ENCODE measurements around the gene GNG2.

GNG2 gene

DNA sequence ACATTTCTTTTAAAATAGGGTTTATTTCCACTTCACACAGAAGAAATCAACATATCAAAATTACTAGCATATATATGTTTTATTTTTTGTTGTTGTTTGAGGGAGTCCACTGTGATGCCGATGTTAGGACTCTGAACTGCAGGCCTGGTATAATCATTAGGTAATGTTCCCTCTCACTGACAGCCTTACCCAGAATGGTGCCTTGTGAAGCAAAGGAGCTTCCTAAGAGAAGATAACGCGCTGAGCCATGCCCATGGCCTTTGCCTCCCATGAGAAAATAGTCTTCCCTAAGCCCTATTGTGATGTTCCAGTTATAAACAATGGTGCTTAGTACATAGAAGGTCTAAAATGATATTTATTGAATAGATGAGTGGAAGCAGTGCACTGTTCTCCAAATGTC, 12.0 kb downstream of the GNG2 start:
- no peak overlapping the region for H3K4me3 ChIP-seq (ENCODE audit: low read depth, low read length)
- TF ChIP-seq, protein P1, sequence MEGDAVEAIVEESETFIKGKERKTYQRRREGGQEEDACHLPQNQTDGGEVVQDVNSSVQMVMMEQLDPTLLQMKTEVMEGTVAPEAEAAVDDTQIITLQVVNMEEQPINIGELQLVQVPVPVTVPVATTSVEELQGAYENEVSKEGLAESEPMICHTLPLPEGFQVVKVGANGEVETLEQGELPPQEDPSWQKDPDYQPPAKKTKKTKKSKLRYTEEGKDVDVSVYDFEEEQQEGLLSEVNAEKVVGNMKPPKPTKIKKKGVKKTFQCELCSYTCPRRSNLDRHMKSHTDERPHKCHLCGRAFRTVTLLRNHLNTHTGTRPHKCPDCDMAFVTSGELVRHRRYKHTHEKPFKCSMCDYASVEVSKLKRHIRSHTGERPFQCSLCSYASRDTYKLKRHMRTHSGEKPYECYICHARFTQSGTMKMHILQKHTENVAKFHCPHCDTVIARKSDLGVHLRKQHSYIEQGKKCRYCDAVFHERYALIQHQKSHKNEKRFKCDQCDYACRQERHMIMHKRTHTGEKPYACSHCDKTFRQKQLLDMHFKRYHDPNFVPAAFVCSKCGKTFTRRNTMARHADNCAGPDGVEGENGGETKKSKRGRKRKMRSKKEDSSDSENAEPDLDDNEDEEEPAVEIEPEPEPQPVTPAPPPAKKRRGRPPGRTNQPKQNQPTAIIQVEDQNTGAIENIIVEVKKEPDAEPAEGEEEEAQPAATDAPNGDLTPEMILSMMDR (IDR thresholded peaks at IDR 0.05; ENCODE audit: borderline replicate concordance, insufficient read depth, low read depth, low read length): no peak

DNA sequence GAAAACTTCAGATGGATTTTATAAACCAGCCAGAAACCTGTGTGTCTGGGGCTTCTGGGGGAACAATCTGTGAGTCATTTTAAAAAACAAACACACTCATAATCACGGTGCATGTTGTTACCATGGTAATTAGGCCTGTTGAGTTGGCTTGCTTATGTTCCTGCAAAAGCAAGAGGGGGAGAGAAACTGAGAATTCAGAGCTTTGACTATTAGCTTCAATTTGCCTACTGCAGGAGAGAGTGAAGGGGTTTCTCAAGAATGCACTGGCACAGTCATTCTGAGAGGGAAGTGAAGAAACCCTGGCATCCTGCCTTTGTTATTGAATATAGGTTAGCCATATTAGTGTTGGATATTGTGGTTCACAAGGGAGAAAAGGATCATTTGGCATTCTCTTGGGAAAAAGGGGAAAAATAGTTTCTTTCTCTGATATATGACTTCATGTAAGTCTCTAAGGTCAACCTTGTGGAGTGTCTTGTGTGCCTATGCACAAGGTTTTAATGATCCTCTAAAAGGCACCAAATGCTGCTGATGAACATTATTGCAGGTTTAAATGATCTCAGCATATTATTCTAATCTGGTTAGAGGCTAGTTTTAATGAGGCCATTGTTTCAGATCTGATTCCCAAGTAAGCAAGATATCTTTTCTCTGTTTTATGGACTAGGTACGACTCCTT, 12.9 kb downstream of the GNG2 start:
- H3K4me3 ChIP-seq (ENCODE audit: low read depth, low read length): no peak overlapping the region
- TF ChIP-seq, protein P1 (IDR thresholded peaks at IDR 0.05; ENCODE audit: borderline replicate concordance, insufficient read depth, low read depth, low read length): no peak

DNA sequence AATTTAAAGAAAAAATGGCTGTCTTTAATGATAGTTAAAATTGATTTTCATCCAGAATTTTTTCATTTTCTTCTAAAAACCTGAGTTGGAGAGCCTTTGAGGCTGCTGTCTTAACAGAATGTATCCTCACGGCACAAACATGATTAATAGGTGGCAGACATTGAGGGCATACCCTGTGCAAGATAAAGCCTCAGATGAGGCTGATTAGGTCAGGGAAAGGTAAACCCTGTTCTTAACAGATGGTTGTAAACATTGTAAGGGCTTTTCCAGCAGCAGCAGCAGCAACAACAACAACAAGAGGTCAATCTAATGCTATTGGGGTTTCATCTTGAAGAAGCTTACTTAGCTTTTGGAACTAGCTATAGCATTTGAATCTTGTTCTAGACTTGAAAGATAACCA, 17.4 kb downstream of the GNG2 start:
- TF ChIP-seq, protein P1 (IDR thresholded peaks at IDR 0.05; ENCODE audit: borderline replicate concordance, insufficient read depth, low read depth, low read length): no peak
- no peak overlapping the region for H3K4me3 ChIP-seq (ENCODE audit: low read depth, low read length)

DNA sequence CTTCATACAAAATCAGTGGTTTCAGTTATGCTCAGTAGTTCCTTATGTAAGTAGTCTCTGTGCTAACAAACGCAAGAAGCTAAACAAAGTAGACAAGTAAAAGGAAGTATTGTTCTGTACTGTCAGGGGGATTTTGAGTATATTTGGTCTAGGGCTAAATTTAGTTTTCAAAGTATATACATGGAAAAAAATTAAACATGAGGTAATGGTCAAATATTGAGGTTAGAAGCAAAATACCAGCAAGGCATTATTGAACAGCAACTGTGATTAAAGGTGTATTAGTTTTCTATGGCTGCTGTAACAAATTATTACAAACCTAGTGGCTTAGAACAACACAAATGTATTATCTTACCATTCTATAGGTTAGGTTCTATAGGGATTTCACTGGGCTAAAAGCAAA, 18.8 kb downstream of the GNG2 start:
- TF ChIP-seq, protein P1 (IDR thresholded peaks at IDR 0.05; ENCODE audit: borderline replicate concordance, insufficient read depth, low read depth, low read length): no peak

DNA sequence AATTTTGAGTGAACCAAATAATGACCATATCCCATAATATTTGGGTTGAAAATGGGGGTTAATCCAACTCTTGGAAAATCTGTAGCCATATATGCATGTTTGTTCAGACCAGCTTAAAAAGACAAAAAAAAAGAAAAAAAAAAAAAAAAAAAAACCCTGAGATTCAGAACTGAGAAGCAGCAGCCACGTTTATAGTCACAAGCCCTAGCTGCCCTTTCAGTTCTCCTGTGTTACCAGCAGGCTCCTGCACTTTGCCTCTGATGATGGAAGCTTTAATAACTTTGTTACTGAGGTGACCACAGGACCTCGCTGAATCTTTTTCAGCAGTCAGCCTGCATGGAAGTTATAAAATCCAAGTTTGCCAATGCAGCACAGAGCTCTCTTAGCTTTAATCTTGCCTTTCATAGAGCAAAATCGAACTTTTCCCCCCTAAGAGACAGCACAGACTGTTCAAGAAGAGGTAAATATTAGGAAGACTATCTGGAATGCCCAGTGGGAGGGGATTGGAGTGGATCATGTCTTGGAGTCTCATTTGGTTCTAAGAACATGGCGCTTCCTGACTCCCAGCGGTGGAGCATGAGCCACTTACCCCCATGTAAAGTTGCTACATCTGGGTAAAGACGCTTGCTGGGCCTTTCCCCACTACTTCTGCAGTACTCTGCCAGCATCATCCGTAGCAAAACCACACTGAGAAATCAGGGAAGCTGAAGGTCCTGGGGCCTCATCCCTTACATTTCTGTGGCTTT, 20.6 kb downstream of the GNG2 start:
- no peak overlapping the region for H3K4me3 ChIP-seq (ENCODE audit: low read depth, low read length)
- TF ChIP-seq, protein P1 (IDR thresholded peaks at IDR 0.05; ENCODE audit: borderline replicate concordance, insufficient read depth, low read depth, low read length): no peak

More for the DNA sequence above, 18.8 kb downstream of the GNG2 start:
- no peak overlapping the region for H3K4me3 ChIP-seq (ENCODE audit: low read depth, low read length)

DNA sequence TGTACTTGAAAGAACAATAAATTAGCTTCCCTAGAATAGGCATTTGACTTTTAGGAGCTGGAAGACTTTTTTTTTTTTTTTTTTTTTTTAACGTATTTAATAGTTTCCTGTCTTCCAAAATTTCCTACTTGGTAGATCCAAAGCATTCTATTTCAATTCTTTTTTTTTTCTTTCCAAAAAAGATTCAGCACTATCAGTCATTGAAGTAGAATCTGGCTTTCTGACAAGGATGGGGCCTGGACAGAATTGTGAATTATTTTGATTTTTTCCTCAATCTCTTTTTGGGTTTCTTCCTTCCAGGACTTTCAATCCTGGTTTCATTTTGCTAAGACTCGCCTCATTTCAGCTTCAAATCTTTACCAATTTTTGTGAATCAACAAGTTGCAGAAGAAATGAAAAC, 21.2 kb downstream of the GNG2 start:
- no peak overlapping the region for H3K4me3 ChIP-seq (ENCODE audit: low read depth, low read length)
- TF ChIP-seq, protein P1 (IDR thresholded peaks at IDR 0.05; ENCODE audit: borderline replicate concordance, insufficient read depth, low read depth, low read length): no peak

DNA sequence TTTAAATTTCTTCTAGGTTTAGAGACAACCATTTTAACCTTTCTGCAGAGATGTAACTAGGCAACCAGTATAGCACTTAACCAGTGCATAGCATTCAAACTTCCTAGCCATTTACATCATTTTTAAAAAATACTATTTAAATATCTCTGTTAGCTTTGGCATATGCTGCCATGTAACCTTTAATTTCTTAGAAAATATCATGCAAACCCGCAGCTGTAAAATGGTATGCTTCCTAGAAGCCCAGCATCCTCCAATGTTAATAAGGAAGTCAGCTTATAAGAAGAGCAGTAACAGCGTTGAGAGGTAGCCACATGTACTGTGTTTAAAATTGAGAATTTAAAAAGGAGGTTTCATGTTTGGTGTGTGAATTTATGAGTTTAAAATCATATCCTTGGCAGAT, 22.8 kb downstream of the GNG2 start:
- H3K4me3 ChIP-seq (ENCODE audit: low read depth, low read length): no peak overlapping the region
- TF ChIP-seq, protein P1 (IDR thresholded peaks at IDR 0.05; ENCODE audit: borderline replicate concordance, insufficient read depth, low read depth, low read length): no peak

All from GM12875 (cell line).